Uterus (tissue), 4 donors: Measurements from ENCODE around the gene RAD51AP2. TPM values are rescaled to one million over a fixed set of nuclear protein-coding genes. Genes with fewer than 3 reads are reported as not detected.

Experiments used
- DNase-seq, 2 donors: peaks; one replicate each; pipeline ENCODE4 v3.0.0-alpha.2; 2019 to 2020
- H3K27ac ChIP-seq, 2 donors: fragments of 200-600 bp; sonication (generic); 1 replicate in 1 of 2; 2 replicates in 1 of 2; pipeline ENCODE4 v1.5.1; 2016 to 2018
- H3K27me3 ChIP-seq, 2 donors: fragments of 200-600 bp; sonication (generic); one replicate each; pipeline ENCODE4 v1.5.1; 2018 to 2019; ENCODE audit warnings: control low read depth in 1 of 2
- H3K36me3 ChIP-seq, 2 donors: fragments of 200-600 bp; sonication (generic); one replicate each; pipeline ENCODE4 v1.5.1; 2019; ENCODE audit warnings: control low read depth in 1 of 2
- H3K4me1 ChIP-seq, 2 donors: fragments of 200-600 bp; sonication (generic); one replicate each; pipeline ENCODE4 v1.5.1; 2018 to 2019; ENCODE audit warnings: control low read depth in 1 of 2
- H3K4me3 ChIP-seq, 2 donors: fragments of 200-600 bp; sonication (generic); 1 replicate in 1 of 2; 2 replicates in 1 of 2; pipeline ENCODE4 v1.5.1; 2018 to 2019; ENCODE audit warnings: mild to moderate bottlenecking in 1 of 2
- H3K9me3 ChIP-seq, 2 donors: fragments of 200-600 bp; sonication (generic); one replicate each; pipeline ENCODE4 v1.5.1; 2019; ENCODE audit warnings: control low read depth in 1 of 2
- CTCF ChIP-seq, 4 experiments: fragments of 200-600 bp in 2 of 4; fragments of 450-650 bp in 2 of 4; sonication (generic) in 2 of 4; IDR thresholded peaks; one replicate each; pipeline ENCODE4 v1.5.1; 2016 to 2019; ENCODE audit warnings: antibody characterized with exemption in 4 of 4, mild to moderate bottlenecking in 2 of 4, moderate library complexity in 1 of 4
- POLR2A ChIP-seq, 2 donors: fragments of 450-650 bp; IDR thresholded peaks; one replicate each; pipeline ENCODE4 v1.6.1; 2016; ENCODE audit warnings: antibody characterized with exemption in 2 of 2, mild to moderate bottlenecking in 1 of 2, moderate library complexity in 1 of 2
- intact Hi-C: fragments of 100-400 bp; cut with DNase I; formaldehyde crosslinking; loops from one replicate; pipeline ENCODE4 v1.15.1; 2023; ENCODE audit warnings: low total_unique reads
- total RNA-seq, 4 donors: library from RNA; depleted of rRNA in 3 of 4; stranded (reverse); fragments of >200 nt in 3 of 4; gene quantifications; one replicate each; pipeline versions ENCODE4 v1.1.0 to v1.2.4, GENCODE V29; 2014 to 2023
- donor health status: DM: yes; HTN: yes; CAD: no.

RAD51AP2 gene
- total RNA-seq, 4 donors from 2014 or later: 0.69 TPM; not detected in 3

GRCh38 chr2:17540813-17541530, 22.7 kb upstream of the RAD51AP2 start:
- intact Hi-C loops: no loop called here
- Histone ChIP-seq H3K9me3 (no peaks in the 10 kb centered on the region), H3K36me3 (no peaks in the 10 kb centered on the region), H3K27me3 (peaks cover 0 to 14% of the 10 kb centered on the region in 2 donors), H3K4me3 (peak overlapping the region; percentile 32 to 50), H3K4me1 (no peaks in the 10 kb centered on the region), H3K27ac (peak overlapping the region; percentile 56 to 71)
- no peak for DNase-seq
- no peak for TF ChIP-seq POLR2A (IDR thresholded peaks at IDR 0.05)
- TF ChIP-seq CTCF (IDR thresholded peaks at IDR 0.05): no peak

GRCh38 chr2:17540093-17540812, 22.0 kb upstream of the RAD51AP2 start, which contains the start of gene VSNL1:
Gene VSNL1 (plus strand): TSS chr2:17540696. CDS start chr2:17592075, 51,379 bp downstream.
- TF ChIP-seq CTCF (IDR thresholded peaks at IDR 0.05) (peak in 1 of 4 experiments; percentile 17), POLR2A (IDR thresholded peaks at IDR 0.05) (peak in 1 of 2 donors; percentile 36)
- peaks cover 0 to 11% of the 10 kb centered on the region in 2 donors for H3K27me3 ChIP-seq
- DNase-seq: peak; percentile 80 to 83
- H3K4me1 ChIP-seq: no peaks in the 10 kb centered on the region
- H3K4me3 ChIP-seq: peak within 1 kb of the TSS; percentile 32 to 50
- intact Hi-C loops: no loop called here
- no peaks in the 10 kb centered on the region for H3K9me3 ChIP-seq
- no peaks in the 10 kb centered on the region for H3K36me3 ChIP-seq
- peak within 1 kb of the TSS; percentile 56 to 71 for H3K27ac ChIP-seq

- Histone ChIP-seq H3K4me3 (peak overlapping the region; percentile 32 to 50), H3K4me1 (no peaks in the 10 kb centered on the region), H3K27ac (peak overlapping the region; percentile 56 to 71), H3K9me3 (no peaks in the 10 kb centered on the region), H3K27me3 (peaks cover 0 to 11% of the 10 kb centered on the region in 2 donors), H3K36me3 (no peaks in the 10 kb centered on the region)
- TF ChIP-seq POLR2A (IDR thresholded peaks at IDR 0.05): no peak
- no peak for TF ChIP-seq CTCF (IDR thresholded peaks at IDR 0.05)
- peak; percentile 15 to 21 for DNase-seq
- intact Hi-C loops: no loop called here
Measured at GRCh38 chr2:17539611-17540092, 21.4 kb upstream of the RAD51AP2 start.

GRCh38 chr2:17538844-17539554, 20.8 kb upstream of the RAD51AP2 start:
- H3K9me3 ChIP-seq: no peaks in the 10 kb centered on the region
- peak; percentile 48 to 73 for DNase-seq
- intact Hi-C loops: no loop called here
- peak overlapping the region; percentile 56 to 71 for H3K27ac ChIP-seq
- no peaks in the 10 kb centered on the region for H3K36me3 ChIP-seq
- H3K4me3 ChIP-seq: peak overlapping the region; percentile 28 to 50
- peaks cover 0 to 11% of the 10 kb centered on the region in 2 donors for H3K27me3 ChIP-seq
- TF ChIP-seq CTCF (IDR thresholded peaks at IDR 0.05): peak in 1 of 4 experiments; percentile 5
- peak in 1 of 2 donors; percentile 54 for TF ChIP-seq POLR2A (IDR thresholded peaks at IDR 0.05)
- H3K4me1 ChIP-seq: no peaks in the 10 kb centered on the region
